H9 (cell line): ENCODE measurements around the gene WDR73. TPM values are rescaled to one million over a fixed set of nuclear protein-coding genes. Genes with fewer than 3 reads are reported as not detected.

Experiments
- DNase-seq: peaks from one replicate; pipeline ENCODE4 v3.0.0-alpha.2; 2017
- H2AFZ ChIP-seq: one replicate; pipeline ENCODE4 v1.6.1; 2013; ENCODE audit warnings: mild to moderate bottlenecking, low read length, control low read depth, moderate library complexity
- H2AK5ac ChIP-seq: 2 replicates; pipeline ENCODE4 v1.6.1; 2013; ENCODE audit warnings: low read length, control low read depth, mixed read lengths; ENCODE audit not compliant: insufficient read length
- H2BK120ac ChIP-seq: one replicate; pipeline ENCODE4 v1.6.1; 2013; ENCODE audit warnings: low read depth, mild to moderate bottlenecking, low read length, control low read depth, inconsistent platforms; ENCODE audit not compliant: poor library complexity, severe bottlenecking
- H2BK12ac ChIP-seq: 2 replicates; pipeline ENCODE4 v1.6.1; 2013; ENCODE audit warnings: low read length, control low read depth, mixed read lengths, low read depth; ENCODE audit not compliant: insufficient read length
- H2BK15ac ChIP-seq: 2 replicates; pipeline ENCODE4 v1.6.1; 2013; ENCODE audit warnings: low read depth, low read length, control low read depth
- H2BK20ac ChIP-seq: one replicate; pipeline ENCODE4 v1.6.1; 2013; ENCODE audit warnings: low read depth, mild to moderate bottlenecking, low read length, control low read depth, inconsistent platforms; ENCODE audit not compliant: poor library complexity, severe bottlenecking
- H2BK5ac ChIP-seq: 2 replicates; pipeline ENCODE4 v1.6.1; 2013; ENCODE audit warnings: low read length, control low read depth, mixed read lengths; ENCODE audit not compliant: insufficient read length
- H3K14ac ChIP-seq: 2 replicates; pipeline ENCODE4 v1.6.1; 2013; ENCODE audit warnings: low read length, control low read depth; ENCODE audit not compliant: insufficient read depth
- H3K18ac ChIP-seq: 2 replicates; pipeline ENCODE4 v1.6.1; 2013; ENCODE audit warnings: low read depth, mild to moderate bottlenecking, mixed read lengths, low read length, control low read depth; ENCODE audit not compliant: insufficient read length
- H3K23ac ChIP-seq: 2 replicates; pipeline ENCODE4 v1.6.1; 2013; ENCODE audit warnings: low read length, control low read depth, mixed read lengths, low read depth; ENCODE audit not compliant: insufficient read length
- H3K23me2 ChIP-seq: 2 replicates; pipeline ENCODE4 v1.6.1; 2013; ENCODE audit warnings: low read depth, mild to moderate bottlenecking, mixed read lengths, low read length, control low read depth; ENCODE audit not compliant: insufficient read length, poor library complexity, severe bottlenecking
- H3K27ac ChIP-seq: 2 replicates; pipeline ENCODE4 v1.5.1; 2013; ENCODE audit warnings: low read length, control low read depth, mixed read lengths, low read depth; ENCODE audit not compliant: insufficient read length
- H3K27me3 ChIP-seq: 2 replicates; pipeline ENCODE4 v1.6.1; 2013; ENCODE audit warnings: low read length, control low read depth, inconsistent platforms; ENCODE audit not compliant: insufficient read depth
- H3K4ac ChIP-seq: 2 replicates; pipeline ENCODE4 v1.6.1; 2013; ENCODE audit warnings: low read depth, mild to moderate bottlenecking, control low read depth, inconsistent platforms, low read length, moderate library complexity
- H3K4me1 ChIP-seq: 2 replicates; pipeline ENCODE4 v1.6.1; 2013; ENCODE audit warnings: low read length, control low read depth, inconsistent platforms; ENCODE audit not compliant: insufficient read depth
- H3K4me2 ChIP-seq: 2 replicates; pipeline ENCODE4 v1.6.1; 2013; ENCODE audit warnings: low read length, control low read depth, mixed read lengths; ENCODE audit not compliant: insufficient read length, insufficient read depth
- H3K56ac ChIP-seq: 2 replicates; pipeline ENCODE4 v1.6.1; 2013; ENCODE audit warnings: low read depth, mild to moderate bottlenecking, mixed read lengths, low read length, control low read depth; ENCODE audit not compliant: insufficient read length
- H3K79me1 ChIP-seq: 2 replicates; pipeline ENCODE4 v1.6.1; 2013; ENCODE audit warnings: low read depth, mild to moderate bottlenecking, moderate library complexity, low read length, control low read depth, inconsistent platforms; ENCODE audit not compliant: insufficient read depth, poor library complexity, severe bottlenecking
- H3K79me2 ChIP-seq: 2 replicates; pipeline ENCODE4 v1.6.1; 2013; ENCODE audit warnings: low read length, control low read depth, inconsistent platforms; ENCODE audit not compliant: insufficient read depth
- H3K9ac ChIP-seq: 2 replicates; pipeline ENCODE4 v1.6.1; 2013; ENCODE audit warnings: low read length, control low read depth, mixed read lengths; ENCODE audit not compliant: insufficient read length; ENCODE audit errors: extremely low read depth
- H3K9me3 ChIP-seq: one replicate; pipeline ENCODE4 v1.6.1; 2013; ENCODE audit warnings: low read depth, low read length, inconsistent platforms; ENCODE audit not compliant: control insufficient read depth
- H3T11ph ChIP-seq: one replicate; pipeline ENCODE4 v1.6.1; 2013; ENCODE audit warnings: mild to moderate bottlenecking, low read length, control low read depth, inconsistent platforms
- H4K20me1 ChIP-seq: one replicate; pipeline ENCODE4 v1.6.1; 2013; ENCODE audit not compliant: control insufficient read depth, insufficient read length, insufficient read depth
- H4K5ac ChIP-seq: 2 replicates; pipeline ENCODE4 v1.6.1; 2013; ENCODE audit warnings: low read depth, mild to moderate bottlenecking, mixed read lengths, low read length, control low read depth; ENCODE audit not compliant: insufficient read length
- H4K8ac ChIP-seq: replicated peaks from 2 replicates; pipeline ENCODE4 v1.6.1; 2013; ENCODE audit warnings: low read length, control low read depth, mixed read lengths, low read depth; ENCODE audit not compliant: insufficient read length
- H4K91ac ChIP-seq: 2 replicates; pipeline ENCODE4 v1.6.1; 2013; ENCODE audit warnings: low read depth, mild to moderate bottlenecking, moderate library complexity, mixed read lengths, low read length, control low read depth; ENCODE audit not compliant: insufficient read length
- H3K27ac Mint-ChIP-seq, 3 experiments: 2 replicates in 2 of 3; 3 replicates in 1 of 3; pipeline ENCODE4 v1.8.0; 2020 to 2021; ENCODE audit warnings: mixed read lengths in 3 of 3, mild to moderate bottlenecking in 1 of 3, moderate library complexity in 1 of 3
- H3K27me3 Mint-ChIP-seq: 2 replicates; pipeline ENCODE4 v1.8.0; 2021; ENCODE audit warnings: low read depth, mild to moderate bottlenecking, moderate library complexity, mixed read lengths
- H3K36me3 Mint-ChIP-seq, 3 experiments: 2 replicates in 2 of 3; 3 replicates in 1 of 3; pipeline ENCODE4 v1.8.0; 2020 to 2021; ENCODE audit warnings: low read depth in 3 of 3, mixed read lengths in 3 of 3; ENCODE audit not compliant: insufficient read depth in 1 of 3
- H3K4me1 Mint-ChIP-seq, 2 experiments: 2 replicates each; pipeline ENCODE4 v1.8.0; 2020; ENCODE audit warnings: mixed read lengths in 2 of 2
- H3K4me3 Mint-ChIP-seq, 2 experiments: 2 replicates in 1 of 2; 3 replicates in 1 of 2; pipeline ENCODE4 v1.8.0; 2020 to 2021; ENCODE audit warnings: mild to moderate bottlenecking in 2 of 2, mixed read lengths in 2 of 2, moderate library complexity in 1 of 2
- H3K9me3 Mint-ChIP-seq, 2 experiments: 2 replicates in 1 of 2; 3 replicates in 1 of 2; pipeline ENCODE4 v1.8.0; 2020; ENCODE audit warnings: mild to moderate bottlenecking in 2 of 2, mixed read lengths in 2 of 2, moderate library complexity in 1 of 2
- WGBS: extraction: QIAGEN DNeasy Blood & Tissue Kit; methylation state at CpG from one replicate; pipeline ENCODE4 v1.1.7; 2013; ENCODE audit warnings: missing lambda C conversion rate, low lambda C conversion rate, mixed read lengths; ENCODE audit not compliant: insufficient read length; ENCODE audit errors: extremely low coverage; 5-methylcytosine and 5-hydroxymethylcytosine counted together
- total RNA-seq: library from RNA; stranded (reverse); gene quantifications from 2 replicates; pipeline ENCODE4 v1.2.1, GENCODE V29; 2021
- TF ChIP-seq, protein P1 (sequence below): fragments of 200-600 bp; sonication (generic); conservative IDR thresholded peaks from 3 replicates; pipeline ENCODE4 v1.8.0; 2021; ENCODE audit warnings: antibody characterized with exemption, mild to moderate bottlenecking

WDR73 gene
- total RNA-seq, 1 experiment from 2014 or later: 41.6 TPM

GRCh38 chr15:84702961-84703482 is 48.9 kb upstream of the WDR73 start:
- no peak overlapping the region for H3K27ac ChIP-seq
- peaks cover 0 to 12% (median 0%) of the 10 kb centered on the region in 3 experiments; a peak in 3 of 7 replicates for H3K36me3 Mint-ChIP-seq
- no peak for DNase-seq
- H3K4ac ChIP-seq: no peak overlapping the region
- H2BK15ac ChIP-seq: no peak overlapping the region
- no peak overlapping the region for H4K91ac ChIP-seq
- peaks cover 17% of the 10 kb centered on the region for H3K79me1 ChIP-seq
- H4K5ac ChIP-seq: no peak overlapping the region
- H3K4me1 ChIP-seq: no peaks in the 10 kb centered on the region
- TF ChIP-seq, protein P1, sequence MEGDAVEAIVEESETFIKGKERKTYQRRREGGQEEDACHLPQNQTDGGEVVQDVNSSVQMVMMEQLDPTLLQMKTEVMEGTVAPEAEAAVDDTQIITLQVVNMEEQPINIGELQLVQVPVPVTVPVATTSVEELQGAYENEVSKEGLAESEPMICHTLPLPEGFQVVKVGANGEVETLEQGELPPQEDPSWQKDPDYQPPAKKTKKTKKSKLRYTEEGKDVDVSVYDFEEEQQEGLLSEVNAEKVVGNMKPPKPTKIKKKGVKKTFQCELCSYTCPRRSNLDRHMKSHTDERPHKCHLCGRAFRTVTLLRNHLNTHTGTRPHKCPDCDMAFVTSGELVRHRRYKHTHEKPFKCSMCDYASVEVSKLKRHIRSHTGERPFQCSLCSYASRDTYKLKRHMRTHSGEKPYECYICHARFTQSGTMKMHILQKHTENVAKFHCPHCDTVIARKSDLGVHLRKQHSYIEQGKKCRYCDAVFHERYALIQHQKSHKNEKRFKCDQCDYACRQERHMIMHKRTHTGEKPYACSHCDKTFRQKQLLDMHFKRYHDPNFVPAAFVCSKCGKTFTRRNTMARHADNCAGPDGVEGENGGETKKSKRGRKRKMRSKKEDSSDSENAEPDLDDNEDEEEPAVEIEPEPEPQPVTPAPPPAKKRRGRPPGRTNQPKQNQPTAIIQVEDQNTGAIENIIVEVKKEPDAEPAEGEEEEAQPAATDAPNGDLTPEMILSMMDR: no peak
- H3K56ac ChIP-seq: no peak overlapping the region
- no peaks in the 10 kb centered on the region for H3K9me3 Mint-ChIP-seq
- H2AFZ ChIP-seq: no peak overlapping the region
- H3K79me2 ChIP-seq: peaks cover 27% of the 10 kb centered on the region; the same call in 1 of the 2 replicates
- no peak overlapping the region for H3K23ac ChIP-seq
- H4K8ac ChIP-seq: no peak overlapping the region
- H3K27me3 Mint-ChIP-seq: no peaks in the 10 kb centered on the region
- peaks cover 0 to 2% of the 10 kb centered on the region in 2 experiments; a peak in 1 of 4 replicates for H3K4me1 Mint-ChIP-seq
- H4K20me1 ChIP-seq: no peaks in the 10 kb centered on the region
- no peak overlapping the region for H2BK5ac ChIP-seq
- no peaks in the 10 kb centered on the region for H3K23me2 ChIP-seq
- no peak overlapping the region for H2BK120ac ChIP-seq
- H3K27ac Mint-ChIP-seq: no peak overlapping the region; a peak in 1 of 7 replicates
- H3K4me2 ChIP-seq: no peak overlapping the region
- H3K4me3 Mint-ChIP-seq: no peak overlapping the region
- no peak overlapping the region for H2BK20ac ChIP-seq
- no CpG with 5 or more reads among the region's 4 CpGs for WGBS
- no peak overlapping the region for H3K14ac ChIP-seq
- no peak overlapping the region for H3K9ac ChIP-seq
- no peak overlapping the region for H3T11ph ChIP-seq
- H2BK12ac ChIP-seq: no peak overlapping the region
- H2AK5ac ChIP-seq: no peak overlapping the region
- no peaks in the 10 kb centered on the region for H3K9me3 ChIP-seq
- H3K27me3 ChIP-seq: no peaks in the 10 kb centered on the region
- no peak overlapping the region for H3K18ac ChIP-seq
